Omental fat pad (tissue), 4 donors: ENCODE measurements around the gene QPRT. TPM values are rescaled to one million over a fixed set of nuclear protein-coding genes. Genes with fewer than 3 reads are reported as not detected.
"Not testable (repeated sequence)": the region's sequence is repeated elsewhere in the genome, so short reads cannot be mapped to it uniquely, and the experiment has no call there.

ENCODE experiments used
- ATAC-seq: fragments of 150-250 bp; one replicate; pipeline ENCODE4 v1.9.1; 2016; ENCODE audit warnings: mild to moderate bottlenecking, moderate library complexity; ENCODE audit not compliant: low FRiP score
- DNase-seq: peaks from one replicate; pipeline ENCODE4 v3.0.0-alpha.2; 2019; ENCODE audit warnings: low spot score
- CTCF ChIP-seq, 3 donors: fragments of 450-650 bp; IDR thresholded peaks; one replicate each; pipeline ENCODE4 v1.5.1; 2016 to 2017; ENCODE audit warnings: antibody characterized with exemption in 3 of 3, mild to moderate bottlenecking in 3 of 3, moderate library complexity in 2 of 3
- total RNA-seq, 4 donors: library from RNA; depleted of rRNA; stranded (reverse); fragments of >200 nt; gene quantifications; one replicate each; pipeline ENCODE4 v1.1.0, GENCODE V29; 2016

Gene QPRT
- total RNA-seq, 4 donors from 2014 or later: 6.1 to 27.1 (median 8.5) TPM

DNA sequence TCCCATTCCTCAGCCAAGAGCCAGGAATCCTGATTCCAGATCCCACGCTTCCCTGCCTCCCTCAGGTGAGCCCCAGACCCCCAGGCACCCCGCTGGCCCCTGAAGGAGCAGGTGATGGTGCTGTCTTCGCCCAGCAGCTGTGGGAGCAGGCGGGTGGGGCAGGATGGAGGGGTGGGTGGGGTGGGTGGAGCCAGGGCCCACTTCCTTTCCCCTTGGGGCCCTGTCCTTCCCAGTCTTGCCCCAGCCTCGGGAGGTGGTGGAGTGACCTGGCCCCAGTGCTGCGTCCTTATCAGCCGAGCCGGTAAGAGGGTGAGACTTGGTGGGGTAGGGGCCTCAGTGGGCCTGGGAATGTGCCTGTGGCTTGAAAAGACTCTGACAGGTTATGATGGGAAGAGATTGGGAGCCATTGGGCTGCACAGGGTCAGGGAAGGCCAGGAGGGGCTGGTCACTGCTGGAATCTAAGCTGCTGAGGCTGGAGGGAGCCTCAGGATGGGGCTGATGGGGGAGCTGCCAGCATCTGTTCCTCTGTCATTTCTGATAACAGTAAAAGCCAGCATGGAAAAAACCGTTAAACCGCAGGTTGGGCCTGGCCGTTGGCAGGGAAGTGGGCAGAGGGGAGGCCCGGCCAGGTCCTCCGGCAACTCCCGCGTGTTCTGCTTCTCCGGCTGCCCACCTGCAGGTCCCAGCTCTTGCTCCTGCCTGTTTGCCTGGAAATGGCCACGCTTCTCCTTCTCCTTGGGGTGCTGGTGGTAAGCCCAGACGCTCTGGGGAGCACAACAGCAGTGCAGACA, 15.8 kb upstream of the QPRT start, which contains the start of gene SPN:
SPN (plus strand) TSS at position 232 of the 791 bp plus-strand sequence; CDS start at position 714, 482 bp downstream.
- ATAC-seq: no peak
- TF ChIP-seq CTCF (IDR thresholded peaks at IDR 0.05): no peak
- DNase-seq: no peak

DNA sequence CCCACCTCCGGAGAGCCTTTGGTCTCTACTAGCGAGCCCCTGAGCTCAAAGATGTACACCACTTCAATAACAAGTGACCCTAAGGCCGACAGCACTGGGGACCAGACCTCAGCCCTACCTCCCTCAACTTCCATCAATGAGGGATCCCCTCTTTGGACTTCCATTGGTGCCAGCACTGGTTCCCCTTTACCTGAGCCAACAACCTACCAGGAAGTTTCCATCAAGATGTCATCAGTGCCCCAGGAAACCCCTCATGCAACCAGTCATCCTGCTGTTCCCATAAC, 15.2 kb upstream of the QPRT start:
- ATAC-seq: no peak
- TF ChIP-seq CTCF (IDR thresholded peaks at IDR 0.05): no peak
- DNase-seq: no peak

GRCh38 chr16:29664091-29664921, 14.7 kb upstream of the QPRT start:
- TF ChIP-seq CTCF (IDR thresholded peaks at IDR 0.05): no peak
- DNase-seq (no peak), ATAC-seq (no peak)

GRCh38 chr16:29665294-29666077, 13.5 kb upstream of the QPRT start:
- no peak for TF ChIP-seq CTCF (IDR thresholded peaks at IDR 0.05)
- no peak for ATAC-seq
- DNase-seq: no peak

DNA sequence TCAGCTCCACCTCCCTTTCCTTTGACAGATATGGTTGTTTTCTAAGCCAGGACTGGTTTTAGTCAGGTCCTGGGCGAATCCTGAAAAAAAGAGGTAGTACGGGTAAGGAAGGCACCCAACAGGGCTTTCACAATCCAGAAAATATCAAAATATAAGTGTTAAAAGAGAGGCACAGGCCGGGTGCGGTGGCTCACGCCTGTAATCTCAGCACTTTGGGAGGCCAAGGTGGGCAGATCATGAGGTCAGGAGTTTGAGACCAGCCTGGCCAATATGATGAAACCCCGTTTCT, 11.7 kb upstream of the QPRT start:
- not testable (repeated sequence) for DNase-seq, ATAC-seq

- TF ChIP-seq CTCF (IDR thresholded peaks at IDR 0.05): no peak
- ATAC-seq (no peak), DNase-seq (no peak)
Measured at GRCh38 chr16:29667755-29668154, 11.2 kb upstream of the QPRT start.

DNA sequence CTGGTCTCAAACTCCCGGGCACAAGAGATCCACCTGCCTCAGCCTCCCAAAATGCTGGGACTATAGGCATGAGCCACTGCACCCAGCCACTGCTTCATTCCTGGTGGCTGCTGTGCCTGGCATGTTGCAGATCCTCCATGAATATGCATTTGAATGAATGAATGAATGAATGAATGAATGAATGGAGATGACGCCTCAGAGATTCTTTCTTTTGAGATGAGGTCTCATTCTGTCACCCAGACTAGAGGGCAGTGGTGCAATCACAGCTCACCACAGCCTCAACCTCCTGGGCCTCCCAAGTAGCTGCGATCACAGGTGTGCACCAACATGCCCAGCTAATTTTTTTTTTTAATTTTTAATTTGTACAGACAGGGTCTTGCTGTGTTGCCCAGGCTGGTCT, 10.7 kb upstream of the QPRT start:
- no peak for TF ChIP-seq CTCF (IDR thresholded peaks at IDR 0.05)
- DNase-seq: no peak
- ATAC-seq: no peak
